NCI-H526 (cell line): ENCODE results near the gene TNXB.

Experiments
- DNase-seq, 2 experiments: peaks; one replicate each; lab custom pipeline; 2025; lab: John Stamatoyannopoulos, UW

The TNXB gene

DNA sequence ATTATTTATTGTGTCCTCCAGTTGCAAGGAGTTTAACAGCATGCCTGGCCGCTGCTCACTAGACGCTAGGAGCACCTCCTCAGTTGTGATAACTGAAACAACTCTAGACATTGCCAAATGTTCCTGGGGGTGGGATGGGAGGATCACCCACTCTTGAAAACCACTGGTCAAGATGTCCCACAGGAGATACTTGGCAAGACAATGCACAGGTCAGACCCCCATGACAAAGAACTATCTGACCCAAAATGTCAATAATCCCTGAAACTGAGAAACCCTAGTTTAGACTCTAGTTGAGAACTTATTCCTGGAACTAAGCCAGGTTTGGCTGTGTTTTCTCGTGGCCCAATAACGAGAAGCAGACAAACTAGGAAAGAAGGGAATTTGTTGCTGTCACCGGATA, 30.5 kb upstream of the TNXB start:
- no peak for DNase-seq

DNA sequence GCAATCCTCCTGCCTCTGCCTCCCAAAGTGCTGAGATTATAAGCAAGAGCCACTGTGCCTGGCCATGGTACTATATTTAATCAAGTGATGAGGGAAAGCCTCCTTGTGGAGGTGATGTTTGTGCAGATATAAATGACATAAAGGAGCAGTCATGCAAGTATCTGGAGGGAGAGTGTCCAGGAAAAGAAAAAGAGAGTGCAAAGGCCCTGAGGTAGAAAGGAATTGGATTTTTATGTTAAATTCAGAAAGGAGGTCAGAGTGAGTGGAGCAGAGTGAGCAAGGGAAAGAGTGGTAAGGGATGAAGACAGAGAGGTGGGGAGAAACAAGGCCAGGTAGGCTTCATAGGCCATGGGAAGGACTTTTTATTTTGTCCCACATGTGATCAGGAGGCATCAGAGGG, 28.3 kb upstream of the TNXB start:
- DNase-seq: no peak

DNA sequence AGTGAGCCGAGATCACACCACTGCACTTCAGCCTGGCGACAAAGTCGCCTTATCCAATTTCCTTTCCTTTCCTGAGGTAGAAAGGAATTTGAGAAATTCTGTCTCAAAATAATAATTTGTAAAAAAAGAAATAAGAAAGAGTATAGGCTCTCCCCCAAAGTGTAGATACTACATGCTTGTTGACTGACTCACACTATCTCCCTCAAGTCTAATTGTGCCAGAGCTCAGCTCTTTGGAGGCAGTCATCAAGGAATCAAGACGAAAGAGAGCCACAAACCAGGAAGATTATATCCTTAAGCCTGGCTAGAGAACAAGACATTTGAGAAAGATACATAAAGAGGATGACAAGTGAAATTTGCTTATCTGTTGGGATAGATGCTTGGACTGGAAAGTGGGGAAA, 24.6 kb upstream of the TNXB start:
- DNase-seq: no peak

DNA sequence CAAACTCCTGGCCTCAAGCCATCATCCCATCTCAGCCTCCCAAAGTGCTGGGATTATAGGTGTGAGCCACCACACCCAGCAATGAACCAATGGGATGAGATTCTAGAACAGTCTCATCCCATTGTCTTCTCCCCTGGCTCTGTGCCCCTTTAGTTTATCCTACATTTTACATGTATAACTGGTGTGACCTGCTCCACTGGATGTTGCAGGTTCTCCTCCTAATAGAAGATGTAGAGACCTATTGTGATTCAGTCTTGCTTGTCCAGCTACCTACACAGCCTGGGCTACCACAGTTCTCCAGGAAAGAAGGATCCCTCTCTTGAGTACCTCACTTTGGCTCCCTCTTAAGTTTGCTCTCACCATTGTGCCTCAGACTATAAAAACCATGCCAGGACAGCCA, 23.0 kb upstream of the TNXB start:
- no peak for DNase-seq

DNA sequence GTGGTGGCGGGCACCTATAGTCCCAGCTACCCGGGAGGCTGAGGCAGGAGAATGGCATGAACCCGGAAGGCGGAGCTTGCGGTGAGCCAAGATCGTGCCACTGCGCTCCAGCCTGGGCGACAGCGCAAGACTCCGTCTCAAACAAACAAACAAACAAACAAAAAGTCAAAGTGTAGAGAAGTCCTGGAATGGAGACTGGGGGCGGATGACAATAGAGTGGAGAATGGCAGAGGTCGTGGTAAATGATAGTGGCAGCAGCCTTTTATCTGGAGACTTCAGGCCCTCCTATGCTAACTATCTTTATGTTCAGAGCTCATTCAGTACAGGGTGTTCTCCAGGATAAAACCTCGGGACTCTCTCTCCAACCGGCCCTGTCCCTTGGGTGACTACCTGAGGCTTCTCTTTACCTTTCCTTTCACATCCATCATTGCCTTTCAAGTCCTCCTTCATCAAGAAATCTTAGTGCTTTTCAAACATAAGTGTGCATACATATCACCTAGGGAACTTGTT, 22.4 kb upstream of the TNXB start:
- DNase-seq: no peak

DNA sequence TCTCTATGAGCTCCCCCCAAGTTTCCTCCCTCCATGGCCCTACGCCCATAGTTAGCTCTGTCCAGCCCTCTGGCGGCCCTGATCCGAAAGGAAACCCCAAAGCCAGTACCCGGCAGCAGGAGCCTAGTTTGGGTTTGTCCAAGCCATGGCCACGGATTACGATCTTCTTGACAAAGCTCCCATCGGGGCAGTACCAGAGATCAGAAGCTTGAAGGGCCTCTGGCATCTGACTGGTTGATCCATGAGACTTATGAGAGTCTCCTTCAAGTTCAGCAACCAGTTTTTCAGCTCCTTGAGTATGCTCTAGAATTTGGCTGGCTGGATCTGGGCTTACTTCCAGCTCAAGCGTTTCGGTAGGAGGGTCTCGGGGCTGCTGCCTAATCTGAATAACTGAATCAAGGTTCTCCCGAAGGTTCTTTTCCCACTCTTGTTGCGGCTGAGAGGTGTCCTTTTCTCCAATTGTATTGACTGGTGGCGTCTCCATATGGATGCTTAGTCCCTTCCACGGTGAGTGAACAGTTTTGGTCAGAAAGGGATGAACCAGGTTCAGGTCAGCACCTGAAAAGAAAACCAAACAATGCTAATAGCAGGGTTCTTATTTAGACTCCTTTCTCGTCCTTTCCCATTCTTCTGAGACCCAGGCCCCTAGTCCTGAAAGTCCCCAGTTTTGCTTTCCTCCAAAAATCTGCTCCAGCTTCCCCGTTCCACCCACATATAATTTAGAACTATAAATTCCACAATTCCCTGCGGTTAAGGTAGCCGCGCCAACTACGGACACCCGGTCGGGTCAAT, 20.4 kb upstream of the TNXB start:
- DNase-seq: no peak

DNA sequence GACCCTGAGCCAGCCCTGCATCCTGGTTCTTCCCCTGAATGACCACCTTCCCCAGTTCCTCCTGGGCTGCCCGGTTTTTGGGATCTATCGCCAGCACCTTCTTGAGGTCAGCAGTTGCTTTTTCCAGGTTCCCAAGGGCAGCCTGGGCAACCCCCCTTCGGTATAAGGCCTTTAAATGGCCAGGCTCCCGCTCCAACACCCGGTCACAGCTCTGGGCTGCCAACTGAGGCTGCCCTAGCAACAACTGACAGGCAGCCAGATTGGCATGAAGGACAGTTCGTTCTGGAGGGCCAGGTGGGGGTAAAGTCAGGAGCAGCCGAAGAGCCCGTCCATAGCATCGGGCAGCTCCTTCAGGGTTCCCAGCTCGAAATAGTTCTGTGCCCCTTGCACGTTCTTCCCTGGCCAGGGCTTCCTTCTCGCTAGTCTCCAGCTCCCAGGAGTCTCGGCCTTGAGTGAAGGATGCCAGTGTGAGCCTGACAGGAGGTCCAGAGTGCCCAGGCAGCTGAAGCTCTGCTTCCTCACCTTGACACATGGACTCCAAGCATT, 19.7 kb upstream of the TNXB start:
- no peak for DNase-seq

DNA sequence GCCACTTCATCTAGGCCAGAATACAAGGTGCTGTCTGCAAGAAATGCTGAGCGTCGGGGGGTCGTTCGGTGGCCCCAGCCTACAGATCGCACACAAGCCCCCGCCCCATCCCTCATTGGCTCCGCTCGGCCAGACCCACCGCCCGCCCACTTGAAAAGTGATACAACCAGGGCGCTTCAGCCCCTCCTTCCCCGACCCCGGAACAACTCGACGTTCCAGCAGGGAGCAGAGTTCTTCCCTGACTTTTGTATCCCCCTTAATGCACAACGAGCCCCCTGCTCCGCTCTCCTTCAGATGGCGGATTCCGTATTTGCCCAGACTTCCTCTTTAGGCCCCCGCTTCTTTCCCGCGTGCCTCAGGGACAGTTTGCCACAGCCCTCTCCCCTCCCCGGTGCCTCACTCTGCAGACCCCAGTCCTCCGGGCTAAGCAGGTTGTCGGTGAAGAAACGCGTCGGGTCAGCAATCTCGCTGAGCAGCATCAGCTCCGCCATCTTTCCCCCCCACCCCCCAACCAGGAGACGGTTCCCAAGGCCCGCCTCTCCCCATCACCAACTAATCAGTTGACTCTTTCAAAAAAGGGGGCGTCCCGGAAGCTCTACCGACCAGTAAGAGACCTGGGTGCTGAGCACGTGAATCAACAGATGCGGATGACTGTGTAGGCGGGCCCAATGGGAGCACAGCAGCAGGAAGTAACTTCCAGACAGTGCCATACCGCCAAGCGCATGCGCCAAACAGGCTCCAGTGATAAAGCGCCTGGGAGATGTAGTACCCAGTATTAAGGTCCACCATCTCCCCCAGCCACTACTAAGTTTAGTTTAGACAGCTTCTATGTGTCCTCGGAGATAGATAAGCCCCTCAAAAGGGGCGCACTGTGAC, 18.8 kb upstream of the TNXB start, which contains the start of gene ATF6B:
ATF6B (minus strand) TSS at position 530 of the 876 bp plus-strand sequence; CDS start at position 491, 39 bp downstream.
- DNase-seq: peak; percentile 99

DNA sequence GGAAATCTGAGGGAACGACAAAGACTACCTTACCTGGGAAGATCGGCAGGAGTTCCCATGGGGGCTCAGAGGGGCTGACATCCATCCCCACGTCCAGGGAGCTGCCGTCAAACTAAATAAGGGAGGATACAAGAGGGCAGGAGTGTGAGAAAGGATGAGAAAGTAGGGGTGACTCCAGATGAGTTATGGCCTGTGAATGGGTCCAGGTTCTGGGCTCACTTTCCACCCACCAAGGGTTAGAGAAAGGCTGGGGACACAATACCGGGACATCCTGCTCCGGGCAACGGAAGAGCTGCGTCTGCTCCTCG, 18.2 kb upstream of the TNXB start:
- no peak for DNase-seq

DNA sequence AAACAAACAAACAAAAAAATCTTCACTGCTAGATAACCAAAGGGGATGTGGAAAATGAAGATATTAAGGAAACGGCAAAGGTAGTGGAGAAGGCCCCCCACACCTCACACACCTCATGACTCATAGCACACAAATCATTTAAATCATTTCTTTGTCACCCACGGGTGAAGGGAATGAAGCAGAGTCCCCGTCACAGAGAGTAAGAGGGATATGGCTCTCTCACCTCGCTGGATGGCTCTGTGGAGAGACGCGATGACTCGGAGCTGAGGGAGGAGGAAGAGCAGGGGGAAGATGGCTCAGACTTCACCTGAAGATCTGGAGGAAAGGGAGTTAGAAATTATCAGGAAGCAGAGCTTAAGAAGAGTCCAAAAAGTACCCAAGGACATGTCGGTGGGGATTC, 17.7 kb upstream of the TNXB start:
- DNase-seq: no peak

DNA sequence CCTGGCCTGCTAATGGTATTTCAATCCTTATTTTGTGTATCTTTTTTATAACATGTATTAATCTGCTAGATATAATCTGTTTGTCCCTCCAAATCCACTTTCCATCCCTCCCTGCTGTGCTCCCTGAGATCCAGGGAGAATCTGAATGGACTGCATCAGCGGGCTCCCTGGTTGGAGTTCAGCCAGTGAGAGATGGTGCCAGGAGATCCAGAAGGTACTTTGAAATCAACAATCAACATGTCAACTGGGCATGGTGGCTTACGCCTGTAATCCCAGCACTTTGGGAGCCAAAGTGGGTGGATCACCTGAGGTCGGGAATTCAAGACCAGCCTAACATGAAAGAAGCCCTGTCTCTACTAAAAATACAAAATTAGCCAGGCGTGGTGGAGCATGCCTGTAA, 14.5 kb upstream of the TNXB start:
- no peak for DNase-seq

DNA sequence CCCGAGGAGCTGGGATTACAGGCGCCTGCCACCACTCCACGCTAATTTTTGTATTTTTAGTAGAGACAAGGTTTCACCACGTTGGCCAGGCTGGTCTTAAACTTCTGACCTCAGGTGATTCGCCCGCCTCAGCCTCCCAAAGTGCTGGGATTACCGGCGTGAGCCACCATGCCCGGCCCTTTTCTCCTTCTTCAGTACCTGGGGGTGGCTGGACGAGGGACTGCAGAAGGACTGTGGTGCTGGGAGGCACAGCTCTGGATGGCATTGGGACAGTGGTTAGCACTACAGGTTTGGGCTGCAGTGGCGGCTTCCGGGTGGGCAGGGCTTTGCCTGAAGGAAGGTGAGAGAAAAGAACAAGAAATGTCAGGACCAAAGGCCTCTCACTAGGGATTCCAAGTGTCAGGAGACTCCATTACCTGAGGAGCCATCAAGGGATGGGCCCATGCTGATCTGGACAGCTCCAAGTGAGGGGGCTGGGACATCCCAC, 11.5 kb upstream of the TNXB start:
- no peak for DNase-seq

DNA sequence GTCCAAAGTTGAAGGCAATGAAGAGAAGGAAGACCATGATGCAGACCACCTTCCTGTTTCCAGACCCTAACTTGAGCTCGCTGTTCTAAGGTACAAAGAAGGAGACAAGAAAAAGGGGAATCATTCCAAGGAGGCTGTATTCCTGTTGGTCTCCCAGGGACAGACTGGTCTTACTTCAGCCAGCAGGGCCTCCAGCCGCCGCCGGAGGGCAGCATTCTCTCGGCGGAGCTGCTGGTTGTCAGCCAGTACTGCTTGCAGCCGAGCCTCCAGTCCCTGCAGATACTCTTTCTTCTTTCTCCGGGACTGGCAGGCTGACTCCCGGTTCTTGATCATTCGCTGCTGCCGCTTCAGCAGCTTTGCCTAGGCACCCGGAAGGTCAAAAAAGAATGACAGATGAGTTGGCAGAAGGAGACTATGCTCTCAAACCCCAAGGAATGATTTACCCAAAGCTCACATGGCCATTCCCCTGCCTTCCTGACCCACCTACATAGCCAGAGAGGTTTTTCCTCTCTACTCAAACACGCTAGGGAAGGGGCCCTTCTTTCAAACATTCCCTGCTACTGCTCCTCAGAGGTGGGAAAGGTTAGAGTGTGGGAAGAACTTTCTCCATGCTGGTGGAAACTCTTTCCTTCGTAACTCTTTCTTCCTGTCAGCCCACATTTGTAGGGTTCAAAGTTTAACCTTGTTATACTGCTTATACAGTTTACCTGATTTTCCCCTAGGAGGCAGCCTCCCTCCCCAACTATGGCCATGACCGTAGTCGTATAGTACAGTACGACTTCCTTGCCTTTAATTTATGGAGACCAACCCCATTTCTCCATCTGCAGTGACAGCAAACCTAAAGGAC, 9.9 kb upstream of the TNXB start:
- peak; percentile 52 to 84 for DNase-seq

DNA sequence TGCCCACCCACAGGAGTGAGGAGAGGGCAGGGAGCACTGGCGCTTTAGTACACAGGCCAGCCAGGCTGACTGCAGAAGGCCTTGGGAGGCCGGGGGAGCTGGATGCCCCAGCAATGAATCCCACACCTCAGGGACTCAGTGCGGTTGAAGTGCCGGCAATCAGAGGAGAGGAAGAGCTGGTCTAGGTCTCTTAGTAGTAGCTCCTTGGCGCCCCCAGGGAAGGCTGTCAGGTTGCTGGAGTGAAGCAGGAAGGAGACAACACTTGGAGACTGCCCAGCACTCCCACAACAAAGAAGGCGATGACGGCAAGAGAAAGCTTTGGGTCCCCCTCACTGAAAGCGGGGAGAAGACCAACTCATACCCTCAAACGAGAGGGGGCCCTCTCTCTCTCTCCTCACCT, 8.3 kb upstream of the TNXB start:
- DNase-seq: no peak

DNA sequence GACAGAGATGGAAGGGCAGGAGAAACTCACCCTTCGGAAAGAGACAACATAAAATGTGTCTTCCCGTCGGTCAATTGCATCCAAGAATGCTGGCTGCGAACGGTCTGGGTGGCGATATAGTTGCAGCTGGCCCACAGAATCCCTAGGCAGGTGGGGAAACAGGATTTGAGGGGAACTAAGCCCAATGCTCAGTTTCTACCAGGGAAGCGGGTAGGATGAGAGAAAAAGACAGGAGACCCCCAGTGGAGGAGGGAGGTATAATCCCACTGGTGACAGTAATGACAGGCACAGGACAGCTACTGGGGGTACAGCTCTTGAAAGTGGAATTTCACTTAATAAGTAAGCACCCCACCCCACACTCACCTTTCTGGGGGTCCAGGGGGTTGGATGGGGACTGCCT, 7.5 kb upstream of the TNXB start:
- peak in 1 of 2 experiments; percentile 5 for DNase-seq

DNA sequence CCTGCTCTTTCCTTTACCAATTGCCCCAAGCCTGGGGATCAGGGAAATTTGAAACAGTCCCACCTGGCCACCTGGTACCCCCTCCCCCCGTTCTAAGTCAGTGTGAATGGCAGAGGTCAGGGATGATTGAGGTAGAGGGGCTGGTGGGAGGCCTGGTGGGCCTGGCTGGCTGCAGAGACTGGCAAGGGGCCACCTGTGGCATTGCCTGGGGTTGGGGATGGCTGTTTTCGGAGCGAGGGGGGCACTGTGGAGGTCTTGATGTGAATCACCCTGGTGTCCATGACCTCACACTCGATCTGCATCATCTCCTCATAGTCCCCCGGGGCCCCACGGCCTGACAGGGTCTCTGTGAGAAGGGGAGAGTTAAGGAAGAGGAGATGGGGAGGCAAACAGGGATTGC, 6.5 kb upstream of the TNXB start:
- no peak for DNase-seq

DNA sequence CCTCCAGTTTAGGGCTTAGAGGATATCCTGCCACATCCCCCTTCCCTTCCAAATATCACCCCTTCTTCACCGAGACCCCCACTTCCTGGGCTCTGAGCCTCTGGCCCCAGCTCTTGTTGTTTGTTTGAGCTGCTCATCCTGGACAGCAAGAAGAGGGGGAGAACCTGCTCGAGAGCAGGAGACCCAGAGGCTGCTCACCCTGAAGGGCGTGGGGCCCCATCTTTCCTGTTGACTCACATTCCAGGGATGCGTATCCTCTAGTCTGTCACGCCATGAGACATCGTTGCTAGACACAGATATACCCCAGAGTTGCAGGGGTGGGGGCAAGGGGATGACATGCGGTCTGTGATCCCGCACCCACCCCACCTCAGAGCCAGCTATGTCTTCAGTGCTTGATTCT, 5.7 kb upstream of the TNXB start:
- no peak for DNase-seq

DNA sequence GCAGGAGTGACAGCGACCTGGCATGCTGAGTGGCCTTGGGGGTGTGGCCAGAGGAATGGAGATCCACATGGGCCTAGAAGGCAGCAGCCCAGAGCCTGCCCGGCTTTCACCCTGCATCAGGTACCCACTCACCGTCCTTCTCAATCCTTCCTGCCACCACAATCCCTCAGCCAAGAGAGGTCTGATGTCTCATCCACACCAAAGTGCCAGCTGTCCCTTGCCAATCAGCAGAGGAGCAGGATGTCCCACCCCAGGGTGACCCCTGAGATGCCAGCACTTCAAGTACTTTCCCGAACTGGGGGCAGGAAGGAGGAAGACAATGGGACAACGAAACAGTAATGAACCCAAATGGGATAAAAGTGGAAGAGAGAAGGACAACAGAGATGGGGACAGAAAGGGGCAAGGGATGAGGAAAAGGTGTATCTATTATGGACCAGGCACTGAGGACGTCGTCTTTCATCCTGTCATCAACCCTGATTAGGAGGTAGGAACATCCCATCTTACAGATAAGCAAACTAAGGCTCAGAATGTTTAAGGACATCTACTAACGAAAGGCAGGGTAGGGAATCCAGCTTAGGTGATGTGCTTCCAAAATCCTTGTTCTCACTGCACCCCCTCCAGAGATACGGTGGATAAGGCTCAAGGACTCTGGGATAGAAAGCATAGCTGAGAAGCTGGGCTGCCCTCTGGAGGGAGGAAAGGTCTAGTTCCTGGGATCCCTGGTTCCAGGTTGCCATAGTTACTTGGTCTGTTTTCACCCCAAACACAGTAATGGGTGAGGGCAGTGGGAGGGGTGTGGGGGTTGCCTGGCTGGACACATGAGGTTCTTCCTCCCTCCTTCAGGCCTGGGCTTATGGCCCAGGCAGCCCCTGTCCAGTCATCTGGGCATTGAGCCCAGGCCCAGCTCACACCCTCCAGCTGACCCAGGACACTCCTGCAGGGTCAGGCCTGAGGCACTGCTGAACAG, 4.5 kb upstream of the TNXB start:
- DNase-seq: peak in 1 of 2 experiments; percentile 4

DNA sequence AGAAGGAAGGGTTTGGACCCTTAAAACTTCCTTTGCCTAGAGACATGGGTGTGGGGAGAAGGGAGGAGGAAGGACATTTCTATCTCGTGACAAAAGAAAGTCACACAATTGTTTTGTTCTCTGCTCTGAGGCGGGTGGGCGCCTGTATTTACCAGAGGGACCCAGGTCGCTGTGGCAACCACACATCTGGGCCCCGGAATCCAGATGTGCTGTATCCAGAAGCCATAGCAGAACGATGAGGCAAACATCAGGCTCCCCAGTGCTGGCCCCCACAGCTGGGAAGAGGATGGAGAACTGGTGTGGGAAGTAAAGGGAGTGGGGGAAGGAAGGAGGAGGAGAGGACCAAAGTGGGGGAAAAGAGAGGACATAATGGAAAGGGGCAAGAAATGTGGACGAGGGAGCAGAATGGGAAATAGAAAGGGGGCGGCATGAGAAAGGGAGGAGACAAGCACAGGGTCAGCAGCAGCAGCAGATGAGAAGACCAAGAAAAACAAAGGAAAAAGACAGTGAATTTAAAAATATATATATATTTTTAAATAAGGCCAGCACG, 3.4 kb upstream of the TNXB start:
- DNase-seq: no peak

DNA sequence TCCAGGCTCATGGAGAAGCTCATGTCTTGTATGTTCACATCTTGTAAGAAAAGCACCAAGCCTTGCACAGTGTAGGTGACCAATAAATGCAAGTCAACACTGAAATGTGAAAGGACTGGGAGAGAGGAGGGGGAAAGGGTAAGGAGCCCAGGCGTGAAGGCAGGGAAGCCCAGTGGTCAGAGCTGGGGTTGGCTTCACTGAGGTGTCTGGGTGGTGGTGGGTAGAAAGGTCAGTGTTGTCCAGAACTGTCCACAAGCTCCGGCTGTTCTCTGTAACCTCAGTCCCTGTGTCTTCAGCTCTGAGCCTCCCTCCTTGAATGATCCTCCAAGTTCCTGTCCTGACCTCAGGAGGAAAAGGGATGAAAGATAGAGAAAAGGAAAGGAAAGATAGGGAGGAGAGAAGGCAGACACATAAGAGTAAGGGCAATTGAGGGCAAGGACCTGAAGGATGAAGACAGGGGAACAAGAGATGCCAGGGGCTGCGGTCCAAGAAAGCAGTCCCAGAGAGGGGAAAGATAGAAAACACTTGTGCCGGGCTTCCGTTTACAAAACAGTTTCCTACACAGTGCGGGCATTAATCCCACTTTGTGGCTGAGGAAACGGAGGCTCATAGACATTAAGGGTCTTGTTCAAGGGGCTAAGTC, 2.4 kb upstream of the TNXB start:
- no peak for DNase-seq
